UCSD-AML1 (cell line): ENCODE results near the gene VAMP2.
"Not testable (repeated sequence)": the region's sequence is repeated elsewhere in the genome, so short reads cannot be mapped to it uniquely, and the experiment has no call there.

Source experiments
- DNase-seq: peaks from one replicate; lab custom pipeline; 2025; ENCODE audit not compliant: unreplicated experiment; lab: John Stamatoyannopoulos, UW

The VAMP2 gene

GRCh38 chr17:8176197-8176940 lies 13.6 kb upstream of the VAMP2 start, which contains the start of gene TMEM107:
TMEM107 (minus strand) TSS chr17:8176380; CDS start chr17:8176286, 94 bp downstream.
- peak; percentile 86 for DNase-seq

- DNase-seq: no peak
These were observed 13.0 kb upstream of the VAMP2 start for GRCh38 chr17:8175795-8176196.

- DNase-seq: no peak
These were observed 11.1 kb upstream of the VAMP2 start for GRCh38 chr17:8173871-8174322.

GRCh38 chr17:8173056-8173870 lies 10.5 kb upstream of the VAMP2 start:
- peak; percentile 65 for DNase-seq

GRCh38 chr17:8170186-8170585 lies 7.4 kb upstream of the VAMP2 start:
- DNase-seq: not testable (repeated sequence)

GRCh38 chr17:8167526-8167925 lies 4.8 kb upstream of the VAMP2 start:
- DNase-seq: no peak

GRCh38 chr17:8166731-8167130 lies 4.0 kb upstream of the VAMP2 start:
- DNase-seq: no peak

- no peak for DNase-seq
These were observed 2.0 kb upstream of the VAMP2 start for GRCh38 chr17:8164815-8165131.

GRCh38 chr17:8163978-8164814 lies 1.4 kb upstream of the VAMP2 start:
- peak; percentile 88 for DNase-seq

GRCh38 chr17:8162997-8163977 lies 539 bp upstream of the VAMP2 start:
- no peak for DNase-seq

- DNase-seq: no peak
These were observed 1.2 kb downstream of the VAMP2 start for GRCh38 chr17:8161289-8162232.

- DNase-seq: no peak
These were observed 2.0 kb downstream of the VAMP2 start for GRCh38 chr17:8160741-8161221.

- no peak for DNase-seq
These were observed 2.5 kb downstream of the VAMP2 start for GRCh38 chr17:8160224-8160577.

GRCh38 chr17:8159459-8160223 lies 3.1 kb downstream of the VAMP2 start:
- no peak for DNase-seq

- no peak for DNase-seq
These were observed 3.7 kb downstream of the VAMP2 start for GRCh38 chr17:8159032-8159400.

- peak; percentile 84 for DNase-seq
These were observed 4.3 kb downstream of the VAMP2 start for GRCh38 chr17:8158267-8159031.

GRCh38 chr17:8156246-8156992 lies 6.3 kb downstream of the VAMP2 start:
- DNase-seq: peak; percentile 100
